Mononuclear cell (primary cell): Measurements from ENCODE around the gene OR2G6. TPM values are rescaled to one million over a fixed set of nuclear protein-coding genes. Genes with fewer than 3 reads are reported as not detected.
"Not testable (repeated sequence)": the region's sequence is repeated elsewhere in the genome, so short reads cannot be mapped to it uniquely, and the experiment has no call there.

Experiments
- H3K27me3 ChIP-seq: 2 replicates; pipeline ENCODE4 v1.6.0; 2011; ENCODE audit warnings: low read length, control low read depth; ENCODE audit not compliant: insufficient read depth
- H3K4me1 ChIP-seq: 2 replicates; pipeline ENCODE4 v1.5.1; 2011; ENCODE audit warnings: mild to moderate bottlenecking, low read length, control low read depth; ENCODE audit not compliant: insufficient read depth
- H3K4me3 ChIP-seq: 2 replicates; pipeline ENCODE4 v1.5.1; 2011; ENCODE audit warnings: mild to moderate bottlenecking, low read length, moderate library complexity
- H3K9me3 ChIP-seq: 2 replicates; pipeline ENCODE4 v1.5.1; 2011; ENCODE audit warnings: low read depth, mild to moderate bottlenecking, control low read depth, low read length
- total RNA-seq: library from RNA; depleted of rRNA; stranded (reverse); fragments of >200 nt; gene quantifications from one replicate; pipeline ENCODE4 v1.2.3, GENCODE V29; 2012

OR2G6 gene
- total RNA-seq, 1 donor: 0.10 TPM

GRCh38 chr1:248565530-248566373, 57.9 kb downstream of the OR2G6 start:
- H3K4me3 ChIP-seq, H3K9me3 ChIP-seq: not testable (repeated sequence)

GRCh38 chr1:248569049-248569448, 61.2 kb downstream of the OR2G6 start:
- H3K9me3 ChIP-seq, H3K27me3 ChIP-seq, H3K4me1 ChIP-seq, H3K4me3 ChIP-seq: not testable (repeated sequence)

More at GRCh38 chr1:248565530-248566373, 57.9 kb downstream of the OR2G6 start:
- H3K4me1 ChIP-seq, H3K27me3 ChIP-seq: not testable (repeated sequence)

GRCh38 chr1:248570811-248571210, 62.9 kb downstream of the OR2G6 start:
- not testable (repeated sequence) for H3K27me3 ChIP-seq, H3K9me3 ChIP-seq, H3K4me1 ChIP-seq, H3K4me3 ChIP-seq

- not testable (repeated sequence) for H3K4me3 ChIP-seq, H3K9me3 ChIP-seq, H3K27me3 ChIP-seq, H3K4me1 ChIP-seq
Observed at GRCh38 chr1:248572049-248572448, 64.2 kb downstream of the OR2G6 start.

- H3K4me3 ChIP-seq, H3K27me3 ChIP-seq, H3K4me1 ChIP-seq, H3K9me3 ChIP-seq: not testable (repeated sequence)
Observed at GRCh38 chr1:248573856-248574255, 66.0 kb downstream of the OR2G6 start.

- H3K4me3 ChIP-seq, H3K9me3 ChIP-seq, H3K4me1 ChIP-seq, H3K27me3 ChIP-seq: not testable (repeated sequence)
Observed at GRCh38 chr1:248574657-248575056, 66.8 kb downstream of the OR2G6 start, which contains the start of gene OR2T34. TSS of gene OR2T34 (minus strand) at chr1:248574757. CDS start at chr1:248574757, 0 bp downstream.

GRCh38 chr1:248576260-248576980, 68.5 kb downstream of the OR2G6 start:
- peaks cover 5% of the 10 kb centered on the region for H3K4me1 ChIP-seq
- H3K4me3 ChIP-seq: no peak overlapping the region

More at GRCh38 chr1:248576260-248576980, 68.5 kb downstream of the OR2G6 start:
- no peaks in the 10 kb centered on the region for H3K9me3 ChIP-seq
- no peaks in the 10 kb centered on the region for H3K27me3 ChIP-seq

Other genes starting within 250 kb of the OR2G6 start
- gene OR2T33, start 230.1 kb upstream of the OR2G6 start, total RNA-seq: not detected
- gene OR2T12, start 204.6 kb upstream of the OR2G6 start, total RNA-seq: not detected
- gene OR2M7, start 183.5 kb upstream of the OR2G6 start, total RNA-seq: not detected
- gene OR14C36, start 159.3 kb upstream of the OR2G6 start, total RNA-seq: not detected
- not detected for gene OR2T4, start 146.4 kb upstream of the OR2G6 start, total RNA-seq
- gene OR2T6, start 132.3 kb upstream of the OR2G6 start, total RNA-seq: not detected
- not detected for gene OR2T1, start 105.0 kb upstream of the OR2G6 start, total RNA-seq
- gene OR2T2, start 62.4 kb upstream of the OR2G6 start, total RNA-seq: 0.42 TPM
- 0.42 TPM for gene OR2T3, start 34.7 kb upstream of the OR2G6 start, total RNA-seq
- 0.10 TPM for gene OR2T5, start 19.5 kb upstream of the OR2G6 start, total RNA-seq
- not detected for gene OR2T29, start 54.7 kb downstream of the OR2G6 start, total RNA-seq
- gene OR2T34, start 66.7 kb downstream of the OR2G6 start, total RNA-seq: not detected
- 0.10 TPM for gene OR2T10, start 89.6 kb downstream of the OR2G6 start, total RNA-seq
- 0.21 TPM for gene OR2T11, start 127.0 kb downstream of the OR2G6 start, total RNA-seq
- gene OR2T35, start 137.2 kb downstream of the OR2G6 start, total RNA-seq: 0.42 TPM
- not detected for gene OR2T27, start 147.5 kb downstream of the OR2G6 start, total RNA-seq
- not detected for gene OR14I1, start 194.7 kb downstream of the OR2G6 start, total RNA-seq
- not detected for gene LYPD8, start 247.7 kb downstream of the OR2G6 start, total RNA-seq